Measurements from ENCODE around the gene VPS13C. TPM values are rescaled to one million over a fixed set of nuclear protein-coding genes. Genes with fewer than 3 reads are reported as not detected.

Gene VPS13C
- total and polyA plus RNA-seq, 2 experiments from 2014 or later = 10.2 to 20.5 TPM

DNA sequence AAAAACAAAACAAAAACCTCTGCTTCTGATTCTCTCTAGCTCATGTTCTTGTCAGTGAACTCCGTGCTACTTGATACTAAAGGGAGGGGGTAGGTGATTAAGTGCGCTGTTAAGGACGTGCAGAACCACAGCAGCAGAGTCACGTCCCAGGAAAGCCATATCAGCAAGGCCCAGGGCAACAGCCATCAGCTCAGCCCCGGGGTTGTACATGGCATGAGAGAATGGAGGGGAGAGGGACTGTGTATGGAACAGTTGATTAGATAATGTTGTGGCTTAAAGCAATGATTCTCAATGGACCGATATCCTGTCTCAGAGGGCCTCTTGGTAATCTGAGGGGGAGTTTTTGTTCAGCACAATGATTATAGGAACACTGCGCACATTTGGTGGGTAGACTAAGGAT, 34.1 kb upstream of the VPS13C start (continued):
- TF ChIP-seq, protein P1, sequence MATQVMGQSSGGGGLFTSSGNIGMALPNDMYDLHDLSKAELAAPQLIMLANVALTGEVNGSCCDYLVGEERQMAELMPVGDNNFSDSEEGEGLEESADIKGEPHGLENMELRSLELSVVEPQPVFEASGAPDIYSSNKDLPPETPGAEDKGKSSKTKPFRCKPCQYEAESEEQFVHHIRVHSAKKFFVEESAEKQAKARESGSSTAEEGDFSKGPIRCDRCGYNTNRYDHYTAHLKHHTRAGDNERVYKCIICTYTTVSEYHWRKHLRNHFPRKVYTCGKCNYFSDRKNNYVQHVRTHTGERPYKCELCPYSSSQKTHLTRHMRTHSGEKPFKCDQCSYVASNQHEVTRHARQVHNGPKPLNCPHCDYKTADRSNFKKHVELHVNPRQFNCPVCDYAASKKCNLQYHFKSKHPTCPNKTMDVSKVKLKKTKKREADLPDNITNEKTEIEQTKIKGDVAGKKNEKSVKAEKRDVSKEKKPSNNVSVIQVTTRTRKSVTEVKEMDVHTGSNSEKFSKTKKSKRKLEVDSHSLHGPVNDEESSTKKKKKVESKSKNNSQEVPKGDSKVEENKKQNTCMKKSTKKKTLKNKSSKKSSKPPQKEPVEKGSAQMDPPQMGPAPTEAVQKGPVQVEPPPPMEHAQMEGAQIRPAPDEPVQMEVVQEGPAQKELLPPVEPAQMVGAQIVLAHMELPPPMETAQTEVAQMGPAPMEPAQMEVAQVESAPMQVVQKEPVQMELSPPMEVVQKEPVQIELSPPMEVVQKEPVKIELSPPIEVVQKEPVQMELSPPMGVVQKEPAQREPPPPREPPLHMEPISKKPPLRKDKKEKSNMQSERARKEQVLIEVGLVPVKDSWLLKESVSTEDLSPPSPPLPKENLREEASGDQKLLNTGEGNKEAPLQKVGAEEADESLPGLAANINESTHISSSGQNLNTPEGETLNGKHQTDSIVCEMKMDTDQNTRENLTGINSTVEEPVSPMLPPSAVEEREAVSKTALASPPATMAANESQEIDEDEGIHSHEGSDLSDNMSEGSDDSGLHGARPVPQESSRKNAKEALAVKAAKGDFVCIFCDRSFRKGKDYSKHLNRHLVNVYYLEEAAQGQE (IDR thresholded peaks at IDR 0.05; ENCODE audit: unreplicated experiment) = no peak
- TF ChIP-seq, protein P2, sequence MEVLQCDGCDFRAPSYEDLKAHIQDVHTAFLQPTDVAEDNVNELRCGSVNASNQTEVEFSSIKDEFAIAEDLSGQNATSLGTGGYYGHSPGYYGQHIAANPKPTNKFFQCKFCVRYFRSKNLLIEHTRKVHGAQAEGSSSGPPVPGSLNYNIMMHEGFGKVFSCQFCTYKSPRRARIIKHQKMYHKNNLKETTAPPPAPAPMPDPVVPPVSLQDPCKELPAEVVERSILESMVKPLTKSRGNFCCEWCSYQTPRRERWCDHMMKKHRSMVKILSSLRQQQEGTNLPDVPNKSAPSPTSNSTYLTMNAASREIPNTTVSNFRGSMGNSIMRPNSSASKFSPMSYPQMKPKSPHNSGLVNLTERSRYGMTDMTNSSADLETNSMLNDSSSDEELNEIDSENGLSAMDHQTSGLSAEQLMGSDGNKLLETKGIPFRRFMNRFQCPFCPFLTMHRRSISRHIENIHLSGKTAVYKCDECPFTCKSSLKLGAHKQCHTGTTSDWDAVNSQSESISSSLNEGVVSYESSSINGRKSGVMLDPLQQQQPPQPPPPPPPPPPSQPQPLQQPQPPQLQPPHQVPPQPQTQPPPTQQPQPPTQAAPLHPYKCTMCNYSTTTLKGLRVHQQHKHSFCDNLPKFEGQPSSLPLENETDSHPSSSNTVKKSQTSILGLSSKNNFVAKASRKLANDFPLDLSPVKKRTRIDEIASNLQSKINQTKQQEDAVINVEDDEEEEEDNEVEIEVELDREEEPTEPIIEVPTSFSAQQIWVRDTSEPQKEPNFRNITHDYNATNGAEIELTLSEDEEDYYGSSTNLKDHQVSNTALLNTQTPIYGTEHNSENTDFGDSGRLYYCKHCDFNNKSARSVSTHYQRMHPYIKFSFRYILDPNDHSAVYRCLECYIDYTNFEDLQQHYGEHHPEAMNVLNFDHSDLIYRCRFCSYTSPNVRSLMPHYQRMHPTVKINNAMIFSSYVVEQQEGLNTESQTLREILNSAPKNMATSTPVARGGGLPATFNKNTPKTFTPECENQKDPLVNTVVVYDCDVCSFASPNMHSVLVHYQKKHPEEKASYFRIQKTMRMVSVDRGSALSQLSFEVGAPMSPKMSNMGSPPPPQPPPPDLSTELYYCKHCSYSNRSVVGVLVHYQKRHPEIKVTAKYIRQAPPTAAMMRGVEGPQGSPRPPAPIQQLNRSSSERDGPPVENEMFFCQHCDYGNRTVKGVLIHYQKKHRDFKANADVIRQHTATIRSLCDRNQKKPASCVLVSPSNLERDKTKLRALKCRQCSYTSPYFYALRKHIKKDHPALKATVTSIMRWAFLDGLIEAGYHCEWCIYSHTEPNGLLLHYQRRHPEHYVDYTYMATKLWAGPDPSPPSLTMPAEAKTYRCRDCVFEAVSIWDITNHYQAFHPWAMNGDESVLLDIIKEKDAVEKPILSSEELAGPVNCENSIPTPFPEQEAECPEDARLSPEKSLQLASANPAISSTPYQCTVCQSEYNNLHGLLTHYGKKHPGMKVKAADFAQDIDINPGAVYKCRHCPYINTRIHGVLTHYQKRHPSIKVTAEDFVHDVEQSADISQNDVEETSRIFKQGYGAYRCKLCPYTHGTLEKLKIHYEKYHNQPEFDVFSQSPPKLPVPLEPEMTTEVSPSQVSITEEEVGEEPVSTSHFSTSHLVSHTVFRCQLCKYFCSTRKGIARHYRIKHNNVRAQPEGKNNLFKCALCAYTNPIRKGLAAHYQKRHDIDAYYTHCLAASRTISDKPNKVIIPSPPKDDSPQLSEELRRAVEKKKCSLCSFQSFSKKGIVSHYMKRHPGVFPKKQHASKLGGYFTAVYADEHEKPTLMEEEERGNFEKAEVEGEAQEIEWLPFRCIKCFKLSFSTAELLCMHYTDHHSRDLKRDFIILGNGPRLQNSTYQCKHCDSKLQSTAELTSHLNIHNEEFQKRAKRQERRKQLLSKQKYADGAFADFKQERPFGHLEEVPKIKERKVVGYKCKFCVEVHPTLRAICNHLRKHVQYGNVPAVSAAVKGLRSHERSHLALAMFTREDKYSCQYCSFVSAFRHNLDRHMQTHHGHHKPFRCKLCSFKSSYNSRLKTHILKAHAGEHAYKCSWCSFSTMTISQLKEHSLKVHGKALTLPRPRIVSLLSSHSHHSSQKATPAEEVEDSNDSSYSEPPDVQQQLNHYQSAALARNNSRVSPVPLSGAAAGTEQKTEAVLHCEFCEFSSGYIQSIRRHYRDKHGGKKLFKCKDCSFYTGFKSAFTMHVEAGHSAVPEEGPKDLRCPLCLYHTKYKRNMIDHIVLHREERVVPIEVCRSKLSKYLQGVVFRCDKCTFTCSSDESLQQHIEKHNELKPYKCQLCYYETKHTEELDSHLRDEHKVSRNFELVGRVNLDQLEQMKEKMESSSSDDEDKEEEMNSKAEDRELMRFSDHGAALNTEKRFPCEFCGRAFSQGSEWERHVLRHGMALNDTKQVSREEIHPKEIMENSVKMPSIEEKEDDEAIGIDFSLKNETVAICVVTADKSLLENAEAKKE (CRISPR knock-in tag; IDR thresholded peaks at IDR 0.05) = no peak
- TF ChIP-seq ZNF114 (CRISPR knock-in tag; IDR thresholded peaks at IDR 0.05) (no peak), POLR2AphosphoS5 (IDR thresholded peaks at IDR 0.05; ENCODE audit: low read depth) (no peak)

DNA sequence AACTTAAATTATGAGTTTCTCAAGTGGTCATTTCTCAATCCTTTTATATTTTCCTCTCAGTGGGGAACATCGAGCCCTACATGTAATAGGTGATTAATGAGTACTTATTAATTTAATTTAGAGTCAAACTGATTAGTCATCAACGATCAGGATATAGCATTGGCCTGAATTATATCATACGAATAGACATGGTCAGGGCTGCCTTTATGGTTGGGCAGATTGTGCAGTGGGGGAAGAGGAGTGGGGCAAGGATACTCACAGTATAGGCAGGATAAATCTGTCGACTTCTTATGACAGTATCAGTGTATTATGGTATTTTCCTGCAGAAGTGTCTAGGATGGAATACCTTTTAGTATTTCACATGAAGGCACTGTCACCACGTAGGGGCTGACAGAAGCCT, 33.6 kb upstream of the VPS13C start:
- Mint-ChIP-seq H3K36me3 (ENCODE audit: low read depth) (no peaks in the 10 kb centered on the region), H3K4me3 (no peak overlapping the region), H3K4me1 (no peaks in the 10 kb centered on the region), H3K9me3 (no peaks in the 10 kb centered on the region), H3K27me3 (ENCODE audit: insufficient read depth, low read depth, poor library complexity) (no peaks in the 10 kb centered on the region), H3K27ac (no peak overlapping the region)
- no peaks in the 10 kb centered on the region for H3F3A ChIP-seq (replicated peaks; ENCODE audit: low read depth)
- no peak overlapping the region for H3K4me3 ChIP-seq
- H3K27ac ChIP-seq (ENCODE audit: low read depth) = no peak overlapping the region
- H3K27me3 ChIP-seq (ENCODE audit: insufficient read depth) = no peaks in the 10 kb centered on the region
- no peaks in the 10 kb centered on the region for H3K4me1 ChIP-seq (ENCODE audit: insufficient read depth)
- no peaks in the 10 kb centered on the region for H3K36me3 ChIP-seq (ENCODE audit: insufficient read depth)
- no peak for ATAC-seq
- DNase-seq (ENCODE audit: low spot score) = no peak
- no peaks in the 10 kb centered on the region for H4K20me1 ChIP-seq (replicated peaks; ENCODE audit: insufficient read depth)
- H3K9me2 ChIP-seq (ENCODE audit: insufficient read depth) = no peaks in the 10 kb centered on the region
- no peak overlapping the region for H3K4me2 ChIP-seq
- no peak overlapping the region for H2AFZ ChIP-seq
- H3K79me2 ChIP-seq (replicated peaks; ENCODE audit: insufficient read depth) = no peaks in the 10 kb centered on the region
- TF ChIP-seq, protein P2 (CRISPR knock-in tag; IDR thresholded peaks at IDR 0.05) = no peak
- TF ChIP-seq NANOG (IDR thresholded peaks at IDR 0.05; ENCODE audit: borderline replicate concordance) = no peak

Measured in GM23338 (cell line).